ENCODE results near the gene SLC35A5. TPM values are rescaled to one million over a fixed set of nuclear protein-coding genes. Genes with fewer than 3 reads are reported as not detected.

Gene SLC35A5
- total RNA-seq, 1 experiment from 2014 or later: 19.1 TPM

GRCh38 chr3:112531358-112531781 lies 30.5 kb upstream of the SLC35A5 start:
- no peak overlapping the region for H3K4me3 ChIP-seq (ENCODE audit: low read depth, low read length)
- H3K4me1 ChIP-seq: no peaks in the 10 kb centered on the region
- Mint-ChIP-seq H3K4me3 (ENCODE audit: unreplicated experiment) (no peak overlapping the region), H3K36me3 (ENCODE audit: insufficient read depth, unreplicated experiment) (peaks cover 16% of the 10 kb centered on the region), H3K9me3 (ENCODE audit: unreplicated experiment) (no peaks in the 10 kb centered on the region), H3K27me3 (ENCODE audit: insufficient read depth, unreplicated experiment) (no peaks in the 10 kb centered on the region), H3K27ac (ENCODE audit: unreplicated experiment) (no peak overlapping the region), H3K4me1 (ENCODE audit: low read depth, unreplicated experiment) (no peaks in the 10 kb centered on the region)
- intact Hi-C loops (cut with micrococcal nuclease; ENCODE audit: unreplicated experiment): loop anchor here (1.0 to 2.0 kb wide), 2 partner anchors 239 to 394 kb away; no protein-coding TSS in a partner anchor
- no TSS peak for BruUV-seq (replicated peaks)
- CTCF ChIA-PET: interaction anchor here (1.0 kb wide), 1 partner anchor 238 kb away, joined by 5 read pairs; the partner anchor contains the start of gene SLC9C1
- no peaks in the 10 kb centered on the region for H3K27me3 ChIP-seq (replicated peaks; ENCODE audit: control insufficient read depth, insufficient read depth, low read length)
- H3K9me3 ChIP-seq: no peaks in the 10 kb centered on the region
- POLR2A ChIA-PET: interaction anchor here (0.9 kb wide), 1 partner anchor 238 kb away, joined by 4 read pairs; no protein-coding TSS in a partner anchor
- no peak for DNase-seq
- peak in 1 of 2 experiments; percentile 50 for TF ChIP-seq CTCF (IDR thresholded peaks at IDR 0.05; ENCODE audit: insufficient read depth in 1 of 2, low read depth in 1 of 2, low read length in 1 of 2, severe bottlenecking in 1 of 2, unreplicated experiment in 1 of 2)
- H3K36me3 ChIP-seq (ENCODE audit: control insufficient read depth, insufficient read depth, low read length): peaks cover 1% of the 10 kb centered on the region; the same call in 1 of the 2 replicates

- Histone ChIP-seq H3K4me1 (no peaks in the 10 kb centered on the region), H3K9me3 (no peaks in the 10 kb centered on the region), H3K4me3 (ENCODE audit: low read depth, low read length) (no peak overlapping the region), H3K27me3 (replicated peaks; ENCODE audit: control insufficient read depth, insufficient read depth, low read length) (no peaks in the 10 kb centered on the region), H3K36me3 (ENCODE audit: control insufficient read depth, insufficient read depth, low read length) (no peaks in the 10 kb centered on the region)
- H3K9me3 Mint-ChIP-seq (ENCODE audit: unreplicated experiment): no peaks in the 10 kb centered on the region
- H3K27me3 Mint-ChIP-seq (ENCODE audit: insufficient read depth, unreplicated experiment): no peaks in the 10 kb centered on the region
- no peak for TF ChIP-seq CTCF (IDR thresholded peaks at IDR 0.05; ENCODE audit: insufficient read depth in 1 of 2, low read depth in 1 of 2, low read length in 1 of 2, severe bottlenecking in 1 of 2, unreplicated experiment in 1 of 2)
- POLR2A ChIA-PET: no interaction called here
- no peak for DNase-seq
- no peak overlapping the region for H3K27ac Mint-ChIP-seq (ENCODE audit: unreplicated experiment)
- no peak overlapping the region for H3K4me3 Mint-ChIP-seq (ENCODE audit: unreplicated experiment)
- BruUV-seq (replicated peaks): no TSS peak
- H3K36me3 Mint-ChIP-seq (ENCODE audit: insufficient read depth, unreplicated experiment): peaks cover 34% of the 10 kb centered on the region
- no peaks in the 10 kb centered on the region for H3K4me1 Mint-ChIP-seq (ENCODE audit: low read depth, unreplicated experiment)
- intact Hi-C loops (cut with micrococcal nuclease; ENCODE audit: unreplicated experiment): no loop called here
- CTCF ChIA-PET: no interaction called here
Observed at GRCh38 chr3:112539825-112540650, 21.8 kb upstream of the SLC35A5 start.

- H3K27ac Mint-ChIP-seq (ENCODE audit: unreplicated experiment): no peak overlapping the region
- no peaks in the 10 kb centered on the region for H3K4me1 Mint-ChIP-seq (ENCODE audit: low read depth, unreplicated experiment)
- no peak for TF ChIP-seq CTCF (IDR thresholded peaks at IDR 0.05; ENCODE audit: insufficient read depth in 1 of 2, low read depth in 1 of 2, low read length in 1 of 2, severe bottlenecking in 1 of 2, unreplicated experiment in 1 of 2)
- no peaks in the 10 kb centered on the region for H3K27me3 Mint-ChIP-seq (ENCODE audit: insufficient read depth, unreplicated experiment)
- Histone ChIP-seq H3K4me3 (ENCODE audit: low read depth, low read length) (no peak overlapping the region), H3K36me3 (ENCODE audit: control insufficient read depth, insufficient read depth, low read length) (no peaks in the 10 kb centered on the region; the same call in 1 of the 2 replicates), H3K27me3 (replicated peaks; ENCODE audit: control insufficient read depth, insufficient read depth, low read length) (no peaks in the 10 kb centered on the region), H3K4me1 (peaks cover 4% of the 10 kb centered on the region; the same call in 1 of the 2 replicates), H3K9me3 (no peaks in the 10 kb centered on the region)
- H3K36me3 Mint-ChIP-seq (ENCODE audit: insufficient read depth, unreplicated experiment): peaks cover 15% of the 10 kb centered on the region
- no peak for DNase-seq
- H3K4me3 Mint-ChIP-seq (ENCODE audit: unreplicated experiment): no peak overlapping the region
- ChIA-PET POLR2A (no interaction called here), CTCF (no interaction called here)
- H3K9me3 Mint-ChIP-seq (ENCODE audit: unreplicated experiment): no peaks in the 10 kb centered on the region
- intact Hi-C loops (cut with micrococcal nuclease; ENCODE audit: unreplicated experiment): no loop called here
- BruUV-seq (replicated peaks): no TSS peak
Observed at GRCh38 chr3:112546216-112546759, 15.6 kb upstream of the SLC35A5 start.

Measured in Caco-2 (cell line).